AG09309 (cell line): ENCODE data around the gene GPR32.
A peak's percentile ranks its signal among the peaks of the same experiment; 100 is the strongest.
"Not testable (repeated sequence)": the region's sequence is repeated elsewhere in the genome, so short reads cannot be mapped to it uniquely, and the experiment has no call there.

ENCODE experiments used
- DNase-seq: peaks from one replicate; pipeline ENCODE4 v3.0.0-alpha.2; 2010; ENCODE audit warnings: low read depth
- H3K4me3 ChIP-seq: 2 replicates; pipeline ENCODE4 v1.5.1; 2011; ENCODE audit warnings: mild to moderate bottlenecking, low read depth, low read length, moderate library complexity; ENCODE audit not compliant: control insufficient read depth
- TF ChIP-seq, protein P1 (sequence below): IDR thresholded peaks from 2 replicates; pipeline ENCODE4 v1.5.1; 2011; ENCODE audit warnings: mild to moderate bottlenecking, low read depth, low read length, inconsistent platforms; ENCODE audit not compliant: insufficient read depth, control insufficient read depth; ENCODE audit errors: missing control alignments

GPR32 gene

DNA sequence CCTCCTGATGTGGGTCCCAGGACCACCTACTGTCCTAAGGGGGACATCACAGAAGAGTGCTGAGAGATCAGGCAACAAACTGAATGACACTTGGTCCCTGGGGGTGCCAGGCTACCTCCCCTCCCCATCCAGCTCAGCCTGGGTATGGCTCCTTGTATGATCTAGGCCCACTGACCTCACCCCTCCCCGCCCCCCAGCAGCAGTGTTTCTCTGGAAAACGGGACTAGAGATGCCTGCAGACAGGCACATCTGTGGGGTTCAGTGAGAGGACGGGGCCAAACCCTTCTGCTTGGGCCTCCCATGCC lies 29.2 kb downstream of the GPR32 start:
- no peak for DNase-seq
- no peak overlapping the region for H3K4me3 ChIP-seq
- TF ChIP-seq, protein P1, sequence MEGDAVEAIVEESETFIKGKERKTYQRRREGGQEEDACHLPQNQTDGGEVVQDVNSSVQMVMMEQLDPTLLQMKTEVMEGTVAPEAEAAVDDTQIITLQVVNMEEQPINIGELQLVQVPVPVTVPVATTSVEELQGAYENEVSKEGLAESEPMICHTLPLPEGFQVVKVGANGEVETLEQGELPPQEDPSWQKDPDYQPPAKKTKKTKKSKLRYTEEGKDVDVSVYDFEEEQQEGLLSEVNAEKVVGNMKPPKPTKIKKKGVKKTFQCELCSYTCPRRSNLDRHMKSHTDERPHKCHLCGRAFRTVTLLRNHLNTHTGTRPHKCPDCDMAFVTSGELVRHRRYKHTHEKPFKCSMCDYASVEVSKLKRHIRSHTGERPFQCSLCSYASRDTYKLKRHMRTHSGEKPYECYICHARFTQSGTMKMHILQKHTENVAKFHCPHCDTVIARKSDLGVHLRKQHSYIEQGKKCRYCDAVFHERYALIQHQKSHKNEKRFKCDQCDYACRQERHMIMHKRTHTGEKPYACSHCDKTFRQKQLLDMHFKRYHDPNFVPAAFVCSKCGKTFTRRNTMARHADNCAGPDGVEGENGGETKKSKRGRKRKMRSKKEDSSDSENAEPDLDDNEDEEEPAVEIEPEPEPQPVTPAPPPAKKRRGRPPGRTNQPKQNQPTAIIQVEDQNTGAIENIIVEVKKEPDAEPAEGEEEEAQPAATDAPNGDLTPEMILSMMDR, result no peak

DNA sequence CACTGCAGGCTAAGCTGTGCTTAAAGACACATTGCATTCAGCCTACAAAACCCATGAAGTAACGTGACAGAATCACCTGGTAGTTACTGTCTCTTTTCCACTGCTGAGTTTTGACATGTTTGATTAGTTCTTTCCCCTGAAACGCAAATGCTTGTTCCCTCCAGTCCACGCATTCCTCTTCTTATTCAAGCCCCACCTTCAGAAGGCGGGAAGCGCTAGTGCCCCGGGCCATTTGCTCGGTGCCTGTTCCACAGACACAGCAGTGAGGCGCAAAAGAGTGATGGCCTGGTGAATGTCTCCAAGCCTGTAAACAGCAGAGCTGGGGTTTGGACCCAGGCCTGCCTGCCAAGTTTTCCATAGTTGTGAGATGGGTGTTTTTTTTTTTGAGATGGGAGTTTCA lies 30.8 kb downstream of the GPR32 start:
- no peak overlapping the region for H3K4me3 ChIP-seq

DNA sequence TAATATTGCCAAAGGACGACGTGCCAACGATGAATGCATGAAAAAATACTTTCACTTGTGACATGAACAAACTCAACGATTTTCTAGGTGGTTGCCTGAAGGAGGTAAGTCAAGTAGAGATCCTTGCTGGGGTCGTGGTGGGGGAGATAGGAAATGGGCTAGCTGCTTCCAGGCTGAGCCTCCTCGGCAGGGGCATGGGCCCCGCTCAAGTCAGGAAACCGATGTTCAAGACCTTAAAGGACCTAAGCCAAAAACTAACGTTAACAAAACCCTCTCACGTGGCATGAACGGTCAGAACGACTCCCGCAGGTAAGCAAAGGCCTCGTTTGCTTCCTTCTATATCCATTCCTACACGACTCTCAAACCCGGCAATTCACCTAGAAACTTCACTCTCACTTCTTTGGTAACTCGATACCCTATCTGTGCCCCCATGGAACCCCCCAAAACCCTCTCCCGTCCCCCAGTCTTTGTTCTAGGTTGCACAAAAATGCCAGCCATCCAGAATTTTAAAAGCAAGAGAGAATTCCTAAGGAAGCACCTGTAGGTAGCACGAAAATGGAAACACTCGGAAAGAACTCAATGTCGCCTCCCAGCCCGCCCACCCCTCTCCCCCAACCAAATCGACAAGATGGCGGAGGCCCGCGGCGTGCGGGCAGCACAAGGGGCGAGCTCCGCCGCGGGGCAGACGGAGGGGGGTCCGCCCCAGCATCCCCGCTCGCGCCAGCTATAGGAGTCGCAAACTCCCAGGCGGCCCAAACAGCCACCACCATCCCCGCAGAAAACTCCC lies 33.6 kb downstream of the GPR32 start:
- H3K4me3 ChIP-seq, result peak overlapping the region; percentile 98
- DNase-seq, result no peak
- TF ChIP-seq, protein P1, result no peak

More for the DNA sequence above, 30.8 kb downstream of the GPR32 start:
- no peak for DNase-seq
- TF ChIP-seq, protein P1, result no peak

DNA sequence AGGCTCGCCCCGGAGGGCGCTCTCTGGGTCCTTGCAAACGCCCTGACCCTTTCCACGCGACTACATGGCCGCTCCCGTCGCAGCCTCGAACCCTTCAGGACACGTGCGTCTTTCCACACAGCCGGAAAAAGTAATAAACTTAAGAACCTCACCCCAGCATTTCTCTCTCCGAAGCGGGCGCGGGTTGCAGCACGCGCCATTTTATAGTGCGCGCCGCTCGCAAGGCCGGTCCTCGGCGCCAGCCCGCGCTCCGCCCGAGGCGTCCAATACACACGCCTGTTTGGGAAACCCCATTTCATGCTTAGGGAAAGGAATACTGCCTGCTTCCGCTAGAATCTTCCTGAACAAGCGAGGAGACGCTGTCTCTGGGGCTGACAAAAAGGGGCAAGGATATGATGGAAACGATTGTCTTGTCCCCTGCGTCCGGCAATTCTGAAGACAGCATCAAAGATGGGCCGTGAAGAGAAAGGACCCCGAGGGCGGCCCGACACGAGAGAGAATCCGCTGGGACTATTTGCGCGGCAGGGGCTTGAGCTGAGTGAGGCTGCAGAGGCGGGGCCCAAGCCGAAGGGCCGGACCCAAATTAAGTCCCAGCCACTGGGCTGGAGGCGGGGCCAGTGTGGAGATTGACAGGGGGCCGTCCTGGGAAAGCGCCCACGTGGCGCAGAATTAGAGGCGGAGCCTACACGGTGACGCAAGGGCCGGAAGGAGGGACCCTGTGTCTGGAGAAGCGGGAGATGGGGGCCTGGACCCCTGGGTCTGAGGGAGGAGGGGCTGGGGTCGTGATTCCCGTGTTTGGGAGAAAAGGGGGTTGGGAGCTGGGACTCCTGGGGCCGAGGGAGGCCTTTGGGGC lies 34.4 kb downstream of the GPR32 start:
- DNase-seq, result peak; percentile 96
- peak overlapping the region; percentile 98 for H3K4me3 ChIP-seq
- TF ChIP-seq, protein P1, result no peak

DNA sequence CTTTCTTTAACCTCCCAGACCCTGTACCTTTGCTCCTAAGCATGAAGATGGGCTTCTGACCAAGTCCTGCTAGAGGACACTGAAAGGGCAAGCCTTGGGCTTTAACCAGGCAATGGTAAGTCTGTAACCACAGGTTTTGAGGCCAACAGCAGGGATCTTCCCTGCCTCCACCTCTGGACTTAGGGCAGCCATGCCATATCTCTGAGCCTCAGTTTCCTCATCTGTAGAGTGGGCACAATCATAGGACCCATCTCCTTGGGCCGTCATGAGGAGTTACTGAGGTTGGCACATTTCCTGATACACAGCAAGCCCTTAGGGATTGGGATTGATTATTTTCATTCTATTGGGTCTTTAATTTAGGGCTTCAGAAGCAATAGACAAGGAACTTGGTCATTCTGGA lies 38.6 kb downstream of the GPR32 start:
- TF ChIP-seq, protein P1, result no peak
- no peak for DNase-seq
- no peak overlapping the region for H3K4me3 ChIP-seq

DNA sequence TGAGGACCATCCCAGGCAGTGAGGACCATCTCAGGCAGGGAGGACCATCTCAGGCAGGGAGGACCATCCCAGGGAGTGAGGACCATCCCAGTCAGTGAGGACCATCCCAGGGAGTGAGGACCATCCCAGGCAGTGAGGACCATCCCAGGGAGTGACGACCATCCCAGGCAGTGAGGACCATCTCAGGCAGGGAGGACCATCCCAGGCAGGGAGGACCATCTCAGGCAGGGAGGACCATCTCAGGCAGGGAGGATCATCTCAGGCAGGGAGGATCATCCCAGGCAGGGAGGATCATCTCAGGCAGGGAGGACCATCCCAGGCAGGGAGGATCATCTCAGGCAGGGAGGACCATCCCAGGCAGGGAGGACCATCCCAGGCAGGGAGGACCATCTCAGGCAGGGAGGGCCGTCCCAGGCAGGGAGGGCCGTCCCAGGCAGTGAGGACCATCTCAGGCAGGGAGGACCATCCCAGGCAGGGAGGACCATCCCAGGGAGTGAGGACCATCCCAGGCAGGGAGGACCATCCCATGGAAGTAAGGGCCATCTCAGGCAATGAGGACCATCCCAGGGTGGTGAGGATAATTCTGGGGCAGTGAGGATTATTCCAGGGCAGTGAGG lies 41.5 kb downstream of the GPR32 start:
- DNase-seq, H3K4me3 ChIP-seq: not testable (repeated sequence)

DNA sequence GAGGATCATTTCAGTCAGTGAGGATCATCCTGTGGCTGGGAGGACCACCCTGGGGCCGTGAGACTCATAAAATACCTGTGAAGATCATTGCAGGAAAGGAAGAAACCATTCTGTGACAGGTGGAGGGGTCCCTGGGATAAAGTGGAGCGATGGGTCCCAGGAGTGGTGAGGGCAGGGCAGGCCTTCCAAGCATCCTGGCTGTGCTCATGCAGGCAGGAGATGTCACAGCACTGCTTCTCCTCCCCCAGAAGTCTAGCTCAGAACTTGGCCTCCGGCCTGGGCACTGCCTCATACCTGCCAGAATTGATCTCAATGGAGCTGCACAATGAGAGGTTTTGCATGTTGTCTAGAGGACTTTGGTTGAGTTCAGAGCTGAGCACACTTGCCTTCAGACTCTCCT lies 42.2 kb downstream of the GPR32 start:
- H3K4me3 ChIP-seq, result no peak overlapping the region
- DNase-seq, result no peak
- TF ChIP-seq, protein P1, result no peak
